A549 (cell line): ENCODE results near the gene PAX8. TPM values are rescaled to one million over a fixed set of nuclear protein-coding genes. Genes with fewer than 3 reads are reported as not detected.

Experiments
- ATAC-seq, 2 experiments: fragments of 200-7000 bp in 1 of 2; fragments of >200 bp in 1 of 2; cut with Nextera tagmentation in 1 of 2; cut with Tn5 transposase in 1 of 2; 3 replicates each; pipeline versions ENCODE4 v1.8.0 to v1.9.1; 2018 to 2020; ENCODE audit warnings: mild to moderate bottlenecking in 1 of 2, moderate library complexity in 1 of 2
- CTCF ChIA-PET: fragments of 300-600 bp; sonication (Branson Sonifier 250); formaldehyde crosslinking; extraction: SDS; loops from one replicate; lab custom pipeline; 2021; ENCODE audit warnings: antibody characterized with exemption, inconsistent platforms; lab: Yijun Ruan, JAX
- POLR2A ChIA-PET: fragments of 350-600 bp; formaldehyde crosslinking; extraction: SDS; loops from one replicate; lab custom pipeline; 2021; ENCODE audit warnings: antibody characterized with exemption, inconsistent platforms; lab: Yijun Ruan, JAX
- DNase-seq, 2 experiments: peaks; one replicate each; pipeline versions ENCODE4 v3.0.0 to v3.0.0-alpha.2; 2011 to 2016; ENCODE audit warnings: low read depth in 1 of 2, low spot score in 1 of 2
- FAIRE-seq: peaks from 2 replicates; lab custom pipeline; 2011; peaks lifted over from hg19 to GRCh38; lab: Jason Lieb, UNC
- H3K27ac ChIP-seq, 2 experiments: fragments of >200 bp; sonication (Bioruptor Twin); formaldehyde crosslinking; 3 replicates each; pipeline ENCODE4 v1.5.1; 2016 to 2017
- H3K4me1 ChIP-seq: fragments of >200 bp; sonication (Bioruptor Twin); formaldehyde crosslinking; 3 replicates; pipeline ENCODE4 v1.6.1; 2016
- H3K4me2 ChIP-seq: fragments of >200 bp; sonication (Bioruptor Twin); formaldehyde crosslinking; 3 replicates; pipeline ENCODE4 v1.6.1; 2016
- H3K4me3 ChIP-seq: fragments of >200 bp; sonication (Bioruptor Twin); formaldehyde crosslinking; 3 replicates; pipeline ENCODE4 v1.5.1; 2016
- H3K9me3 ChIP-seq: fragments of >200 bp; sonication (Bioruptor Twin); formaldehyde crosslinking; 3 replicates; pipeline ENCODE4 v1.6.1; 2016
- BHLHE40 ChIP-seq: IDR thresholded peaks from 2 replicates; pipeline ENCODE4 v1.6.1; 2012; ENCODE audit warnings: low read depth, low read length, inconsistent platforms
- CBX2 ChIP-seq: fragments of 200-600 bp; sonication (generic); IDR thresholded peaks from 2 replicates; pipeline ENCODE4 v1.6.1; 2016; ENCODE audit warnings: low read depth, mild to moderate bottlenecking, borderline replicate concordance
- CEBPB ChIP-seq, 2 experiments: fragments of >200 bp in 1 of 2; sonication (Bioruptor Twin) in 1 of 2; formaldehyde crosslinking in 1 of 2; IDR thresholded peaks; 2 replicates each; pipeline ENCODE4 v1.6.1; 2012 to 2016
- EP300 ChIP-seq, 2 experiments: fragments of >200 bp; sonication (Bioruptor Twin); formaldehyde crosslinking; IDR thresholded peaks; 2 replicates in 1 of 2; 3 replicates in 1 of 2; pipeline ENCODE4 v1.6.1; 2016 to 2017
- ESRRA ChIP-seq: fragments of 150-350 bp; IDR thresholded peaks from 2 replicates; pipeline ENCODE4 v1.6.1; 2014; ENCODE audit warnings: mild to moderate bottlenecking, low read length, borderline replicate concordance
- FOSB ChIP-seq: fragments of 250-450 bp; sonication (Bioruptor Pico); IDR thresholded peaks from 2 replicates; pipeline ENCODE4 v1.5.0; 2020; ENCODE audit warnings: mild to moderate bottlenecking, moderate library complexity
- FOSL2 ChIP-seq, 2 experiments: fragments of 450-650 bp in 1 of 2; fragments of >200 bp in 1 of 2; sonication (Bioruptor Twin) in 1 of 2; formaldehyde crosslinking; IDR thresholded peaks; 2 replicates each; pipeline versions ENCODE4 v1.5.0 to v1.6.1; 2016 to 2020; ENCODE audit warnings: mild to moderate bottlenecking in 1 of 2, moderate library complexity in 1 of 2
- HDAC2 ChIP-seq: fragments of 200-600 bp; sonication (generic); IDR thresholded peaks from 2 replicates; pipeline ENCODE4 v1.6.1; 2016
- HOXB13 ChIP-seq: fragments of 250-450 bp; sonication (Bioruptor Pico); IDR thresholded peaks from 2 replicates; pipeline ENCODE4 v1.5.0; 2020; ENCODE audit warnings: low read depth, mild to moderate bottlenecking, moderate library complexity
- HOXB5 ChIP-seq: fragments of 250-450 bp; sonication (Bioruptor Pico); IDR thresholded peaks from 2 replicates; pipeline ENCODE4 v1.5.0; 2020; ENCODE audit warnings: mild to moderate bottlenecking, moderate library complexity
- NPAS2 ChIP-seq: fragments of 250-450 bp; sonication (Bioruptor Pico); IDR thresholded peaks from 2 replicates; pipeline ENCODE4 v1.8.0; 2022; ENCODE audit warnings: mild to moderate bottlenecking, moderate library complexity, borderline replicate concordance
- NR3C1 ChIP-seq: fragments of >200 bp; sonication (Bioruptor Twin); formaldehyde crosslinking; IDR thresholded peaks from 3 replicates; pipeline ENCODE4 v1.6.1; 2017
- RAD21 ChIP-seq, 2 experiments: fragments of >200 bp in 1 of 2; sonication (Bioruptor Twin) in 1 of 2; formaldehyde crosslinking in 1 of 2; IDR thresholded peaks in 1 of 2; conservative IDR thresholded peaks in 1 of 2; 2 replicates in 1 of 2; 3 replicates in 1 of 2; pipeline ENCODE4 v1.6.1; 2012 to 2018; ENCODE audit warnings: inconsistent platforms in 1 of 2
- RCOR1 ChIP-seq: fragments of 150-350 bp; IDR thresholded peaks from 2 replicates; pipeline ENCODE4 v1.6.1; 2014; ENCODE audit warnings: antibody characterized with exemption, low read length, low read depth
- RNF2 ChIP-seq: fragments of 200-600 bp; sonication (generic); IDR thresholded peaks from 2 replicates; pipeline ENCODE4 v1.6.1; 2016; ENCODE audit warnings: low read depth, mild to moderate bottlenecking, antibody characterized with exemption, moderate library complexity, borderline replicate concordance
- ZSCAN20 ChIP-seq: fragments of 250-450 bp; sonication (Bioruptor Pico); IDR thresholded peaks from 2 replicates; pipeline ENCODE4 v1.8.0; 2022; ENCODE audit warnings: mild to moderate bottlenecking, moderate library complexity
- WGBS: methylation state at CpG from one replicate; pipeline ENCODE4 v1.1.6; 2017; ENCODE audit errors: missing lambda C conversion rate; 5-methylcytosine and 5-hydroxymethylcytosine counted together
- polyA plus RNA-seq, 4 experiments: library from polyadenylated mRNA; depleted of rRNA in 3 of 4; stranded (reverse); fragments of >200 nt; fragmentation: RNase III in 1 of 4; extraction: RNeasy Plus Mini Kit Qiagen cat#74134 plus additional on column Dnase treatment in 1 of 4; gene quantifications; 2 replicates in 3 of 4; 3 replicates in 1 of 4; pipeline ENCODE4 v1.2.3, GENCODE V29; 2011 to 2017
- TF ChIP-seq, protein P1 (sequence below): fragments of >200 bp; sonication (Bioruptor Twin); formaldehyde crosslinking; IDR thresholded peaks from 3 replicates; pipeline ENCODE4 v1.5.1; 2016
- TF ChIP-seq, protein P2 (sequence below): fragments of 200-600 bp; sonication (generic); IDR thresholded peaks from 2 replicates; pipeline ENCODE4 v1.6.1; 2016; ENCODE audit warnings: antibody characterized with exemption, mild to moderate bottlenecking, moderate library complexity
- TF ChIP-seq, protein P3 (sequence below): IDR thresholded peaks from 2 replicates; pipeline ENCODE4 v1.6.1; 2012
- TF ChIP-seq, protein P4 (sequence below): fragments of >200 bp; sonication (Bioruptor Twin); formaldehyde crosslinking; IDR thresholded peaks from 3 replicates; pipeline ENCODE4 v1.6.1; 2016

PAX8 gene
- polyA plus RNA-seq, 2 of the 4 experiments (the other 2 are of a cell fraction): 0.71 to 0.81 TPM

DNA sequence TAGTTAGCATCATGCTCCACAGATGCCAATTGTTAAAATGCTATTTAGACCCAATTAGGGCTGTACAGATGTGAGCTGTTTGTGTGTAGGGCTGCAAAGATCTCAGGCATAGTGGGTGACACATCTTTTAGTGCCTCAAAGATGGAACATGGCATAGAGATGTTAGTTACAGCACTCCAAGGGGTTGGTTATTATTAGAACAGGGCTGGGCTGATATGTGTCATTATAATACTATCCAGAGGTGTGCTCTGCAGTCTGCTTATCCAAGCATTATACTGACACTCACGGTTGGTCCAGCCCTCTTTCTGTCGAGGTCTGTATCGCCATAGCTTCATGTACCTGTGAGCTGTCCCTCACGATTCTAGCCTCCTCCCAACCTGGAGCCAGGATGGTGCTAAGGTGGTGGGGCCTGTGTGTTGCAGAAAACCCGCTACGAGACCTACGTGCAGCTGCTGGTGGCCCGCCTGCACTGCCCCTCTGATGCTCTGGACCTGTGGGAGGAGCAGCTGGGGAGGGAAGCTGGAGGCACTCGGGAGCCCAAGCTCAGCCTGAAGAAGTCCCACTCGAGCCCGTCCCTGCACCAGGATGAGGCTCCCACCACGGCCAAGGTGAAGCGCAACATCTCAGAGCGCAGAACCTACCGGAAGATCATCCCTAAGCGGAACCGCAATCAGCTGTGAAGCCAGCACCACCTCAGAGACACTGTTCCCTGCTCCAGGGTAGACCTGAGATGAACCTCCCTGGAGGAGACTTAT lies 77.8 kb downstream of the PAX8 start:
- Histone ChIP-seq H3K4me2 (peak overlapping the region; percentile 71), H3K27ac (peak overlapping the region; percentile 92 to 97)
- peak in 1 of 2 experiments; percentile 43 for DNase-seq
- TF ChIP-seq ZSCAN20 (CRISPR knock-in tag) (no peak), HOXB5 (CRISPR knock-in tag) (no peak)
- TF ChIP-seq, all 56 proteins: peak for 0
- no peak for FAIRE-seq
- Histone ChIP-seq H3K9me3 (no peaks in the 10 kb centered on the region), H3K4me3 (no peak overlapping the region), H3K4me1 (peaks cover 59% of the 10 kb centered on the region)
- 88% methylated on average over 16 of the region's 17 CpGs for WGBS
- peak; percentile 6 to 16; a peak in 3 of 6 replicates for ATAC-seq
- CTCF ChIA-PET: interaction anchor here (0.9 to 12.3 kb wide), 13 partner anchors 27 to 207 kb away, joined by 3 to 243 read pairs (median 16); partner anchors contain the start of gene PAX8
- POLR2A ChIA-PET: no interaction called here

DNA sequence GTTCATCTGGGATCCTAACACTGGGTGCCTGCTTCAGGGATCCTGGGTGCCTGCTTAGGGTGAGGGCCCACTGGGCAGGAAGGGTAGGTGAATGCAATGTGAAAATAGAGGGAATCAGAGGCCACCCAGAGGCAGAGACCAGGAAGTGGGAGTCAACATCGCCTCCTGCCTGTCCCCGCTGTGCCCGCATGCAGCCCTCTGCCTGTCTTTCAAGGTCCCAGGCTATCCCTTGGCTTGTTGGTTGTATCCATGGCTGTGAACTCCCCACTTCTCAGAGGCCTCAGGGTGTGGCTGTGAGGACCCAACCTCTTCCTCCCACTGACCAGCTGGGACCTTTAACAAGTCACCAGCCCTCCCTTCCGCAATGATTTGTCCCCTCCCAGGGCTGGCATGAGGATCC lies 78.5 kb downstream of the PAX8 start:
- POLR2A ChIA-PET: no interaction called here
- FAIRE-seq (no peak), DNase-seq (peak in 1 of 2 experiments; percentile 53), ATAC-seq (peak in 1 of 2 experiments; percentile 1; a peak in 1 of 6 replicates)
- H3K4me1 ChIP-seq: peaks cover 56% of the 10 kb centered on the region
- no peak overlapping the region for H3K4me3 ChIP-seq
- CTCF ChIA-PET: interaction anchor here (1.3 to 12.3 kb wide), 17 partner anchors 11 to 208 kb away, joined by 6 to 243 read pairs (median 23); partner anchors contain the start of genes PAX8 and PSD4
- TF ChIP-seq, protein P1, sequence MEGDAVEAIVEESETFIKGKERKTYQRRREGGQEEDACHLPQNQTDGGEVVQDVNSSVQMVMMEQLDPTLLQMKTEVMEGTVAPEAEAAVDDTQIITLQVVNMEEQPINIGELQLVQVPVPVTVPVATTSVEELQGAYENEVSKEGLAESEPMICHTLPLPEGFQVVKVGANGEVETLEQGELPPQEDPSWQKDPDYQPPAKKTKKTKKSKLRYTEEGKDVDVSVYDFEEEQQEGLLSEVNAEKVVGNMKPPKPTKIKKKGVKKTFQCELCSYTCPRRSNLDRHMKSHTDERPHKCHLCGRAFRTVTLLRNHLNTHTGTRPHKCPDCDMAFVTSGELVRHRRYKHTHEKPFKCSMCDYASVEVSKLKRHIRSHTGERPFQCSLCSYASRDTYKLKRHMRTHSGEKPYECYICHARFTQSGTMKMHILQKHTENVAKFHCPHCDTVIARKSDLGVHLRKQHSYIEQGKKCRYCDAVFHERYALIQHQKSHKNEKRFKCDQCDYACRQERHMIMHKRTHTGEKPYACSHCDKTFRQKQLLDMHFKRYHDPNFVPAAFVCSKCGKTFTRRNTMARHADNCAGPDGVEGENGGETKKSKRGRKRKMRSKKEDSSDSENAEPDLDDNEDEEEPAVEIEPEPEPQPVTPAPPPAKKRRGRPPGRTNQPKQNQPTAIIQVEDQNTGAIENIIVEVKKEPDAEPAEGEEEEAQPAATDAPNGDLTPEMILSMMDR: 0 out of 3 replicates have a peak, but pooled peaks have one; percentile 8
- TF ChIP-seq HDAC2: no peak
- H3K9me3 ChIP-seq: no peaks in the 10 kb centered on the region
- H3K27ac ChIP-seq: peak overlapping the region; percentile 92 to 97
- H3K4me2 ChIP-seq: peak overlapping the region; percentile 71
- whole genome bisulfite sequencing: 97% methylated on average over 4 of the region's 4 CpGs

DNA sequence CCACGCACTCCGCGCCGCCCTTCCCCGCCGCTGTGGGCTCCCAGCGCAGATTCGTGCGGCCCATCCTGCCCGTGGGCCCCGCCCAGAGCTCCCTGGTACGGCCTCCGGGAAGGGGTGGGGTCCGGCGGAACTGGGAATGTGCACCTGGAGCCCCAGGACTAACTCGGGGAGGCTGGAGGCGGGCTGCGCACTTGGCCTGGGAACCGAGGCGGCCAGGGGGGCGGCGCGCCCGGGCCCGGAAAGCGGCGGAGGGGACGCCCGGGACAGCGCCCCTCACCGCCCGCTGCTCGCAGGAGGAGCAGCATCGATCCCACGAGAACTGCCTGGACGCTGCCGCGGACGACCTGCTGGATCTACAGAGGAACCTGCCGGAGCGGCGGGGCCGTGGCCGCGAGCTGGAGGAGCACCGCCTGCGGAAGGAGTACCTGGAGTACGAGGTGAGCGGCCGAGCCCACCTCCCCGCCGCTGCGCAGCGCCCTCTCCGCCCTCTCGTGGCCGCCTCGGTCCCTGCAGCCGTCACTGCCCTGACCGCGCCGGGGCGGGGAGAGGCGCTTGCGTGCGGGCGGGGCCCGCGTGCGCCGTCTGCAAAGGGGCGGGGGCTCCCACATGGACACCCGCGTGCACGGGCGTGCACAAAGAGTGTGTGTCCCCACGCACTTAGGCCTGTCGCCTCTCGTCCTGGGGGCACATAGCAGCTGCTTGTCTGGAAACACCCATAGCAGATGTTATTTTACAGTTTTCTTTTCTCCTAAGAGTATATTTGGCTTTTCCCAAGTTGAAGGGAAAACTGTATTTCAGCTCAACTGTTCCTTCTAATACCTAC lies 79.7 kb downstream of the PAX8 start:
- ChIA-PET POLR2A (interaction anchor here (0.6 to 1.9 kb wide), 12 partner anchors 18 to 177 kb away, joined by 3 to 13 read pairs (median 4); no protein-coding TSS in a partner anchor), CTCF (interaction anchor here (0.6 to 12.3 kb wide), 68 partner anchors 8 to 437 kb away, joined by 3 to 243 read pairs (median 6); partner anchors contain the start of genes PAX8 and PSD4)
- Histone ChIP-seq H3K4me3 (peak overlapping the region; percentile 73), H3K27ac (peak overlapping the region; percentile 92 to 97), H3K4me2 (peak overlapping the region; percentile 71), H3K9me3 (no peaks in the 10 kb centered on the region), H3K4me1 (peaks cover 48% of the 10 kb centered on the region)
- FAIRE-seq: no peak
- DNase-seq: peak; percentile 61 to 90
- WGBS: under 1% methylated on average over 30 of the region's 79 CpGs
- ATAC-seq: peak; percentile 81 to 90
- no peak for TF ChIP-seq NR3C1
- peak; percentile 59; the same call in 1 of the 2 replicates for TF ChIP-seq HOXB13 (CRISPR knock-in tag)
- TF ChIP-seq FOSB (CRISPR knock-in tag): no peak
- no peak for TF ChIP-seq FOSL2 (IDR thresholded peaks at IDR 0.05)
- TF ChIP-seq FOSL2 (CRISPR knock-in tag; IDR thresholded peaks at IDR 0.05): 0 out of 2 replicates have a peak, but pooled peaks have one; percentile 4
- TF ChIP-seq, protein P2, sequence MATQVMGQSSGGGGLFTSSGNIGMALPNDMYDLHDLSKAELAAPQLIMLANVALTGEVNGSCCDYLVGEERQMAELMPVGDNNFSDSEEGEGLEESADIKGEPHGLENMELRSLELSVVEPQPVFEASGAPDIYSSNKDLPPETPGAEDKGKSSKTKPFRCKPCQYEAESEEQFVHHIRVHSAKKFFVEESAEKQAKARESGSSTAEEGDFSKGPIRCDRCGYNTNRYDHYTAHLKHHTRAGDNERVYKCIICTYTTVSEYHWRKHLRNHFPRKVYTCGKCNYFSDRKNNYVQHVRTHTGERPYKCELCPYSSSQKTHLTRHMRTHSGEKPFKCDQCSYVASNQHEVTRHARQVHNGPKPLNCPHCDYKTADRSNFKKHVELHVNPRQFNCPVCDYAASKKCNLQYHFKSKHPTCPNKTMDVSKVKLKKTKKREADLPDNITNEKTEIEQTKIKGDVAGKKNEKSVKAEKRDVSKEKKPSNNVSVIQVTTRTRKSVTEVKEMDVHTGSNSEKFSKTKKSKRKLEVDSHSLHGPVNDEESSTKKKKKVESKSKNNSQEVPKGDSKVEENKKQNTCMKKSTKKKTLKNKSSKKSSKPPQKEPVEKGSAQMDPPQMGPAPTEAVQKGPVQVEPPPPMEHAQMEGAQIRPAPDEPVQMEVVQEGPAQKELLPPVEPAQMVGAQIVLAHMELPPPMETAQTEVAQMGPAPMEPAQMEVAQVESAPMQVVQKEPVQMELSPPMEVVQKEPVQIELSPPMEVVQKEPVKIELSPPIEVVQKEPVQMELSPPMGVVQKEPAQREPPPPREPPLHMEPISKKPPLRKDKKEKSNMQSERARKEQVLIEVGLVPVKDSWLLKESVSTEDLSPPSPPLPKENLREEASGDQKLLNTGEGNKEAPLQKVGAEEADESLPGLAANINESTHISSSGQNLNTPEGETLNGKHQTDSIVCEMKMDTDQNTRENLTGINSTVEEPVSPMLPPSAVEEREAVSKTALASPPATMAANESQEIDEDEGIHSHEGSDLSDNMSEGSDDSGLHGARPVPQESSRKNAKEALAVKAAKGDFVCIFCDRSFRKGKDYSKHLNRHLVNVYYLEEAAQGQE: no peak
- no peak for TF ChIP-seq RNF2
- TF ChIP-seq ESRRA: no peak
- TF ChIP-seq, protein P3, sequence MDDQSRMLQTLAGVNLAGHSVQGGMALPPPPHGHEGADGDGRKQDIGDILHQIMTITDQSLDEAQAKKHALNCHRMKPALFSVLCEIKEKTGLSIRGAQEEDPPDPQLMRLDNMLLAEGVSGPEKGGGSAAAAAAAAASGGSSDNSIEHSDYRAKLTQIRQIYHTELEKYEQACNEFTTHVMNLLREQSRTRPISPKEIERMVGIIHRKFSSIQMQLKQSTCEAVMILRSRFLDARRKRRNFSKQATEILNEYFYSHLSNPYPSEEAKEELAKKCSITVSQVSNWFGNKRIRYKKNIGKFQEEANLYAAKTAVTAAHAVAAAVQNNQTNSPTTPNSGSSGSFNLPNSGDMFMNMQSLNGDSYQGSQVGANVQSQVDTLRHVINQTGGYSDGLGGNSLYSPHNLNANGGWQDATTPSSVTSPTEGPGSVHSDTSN: no peak
- TF ChIP-seq, protein P4, sequence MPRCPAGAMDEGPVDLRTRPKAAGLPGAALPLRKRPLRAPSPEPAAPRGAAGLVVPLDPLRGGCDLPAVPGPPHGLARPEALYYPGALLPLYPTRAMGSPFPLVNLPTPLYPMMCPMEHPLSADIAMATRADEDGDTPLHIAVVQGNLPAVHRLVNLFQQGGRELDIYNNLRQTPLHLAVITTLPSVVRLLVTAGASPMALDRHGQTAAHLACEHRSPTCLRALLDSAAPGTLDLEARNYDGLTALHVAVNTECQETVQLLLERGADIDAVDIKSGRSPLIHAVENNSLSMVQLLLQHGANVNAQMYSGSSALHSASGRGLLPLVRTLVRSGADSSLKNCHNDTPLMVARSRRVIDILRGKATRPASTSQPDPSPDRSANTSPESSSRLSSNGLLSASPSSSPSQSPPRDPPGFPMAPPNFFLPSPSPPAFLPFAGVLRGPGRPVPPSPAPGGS: 0 out of 3 replicates have a peak, but pooled peaks have one; percentile 55
- peak; percentile 69; the same call in 1 of the 2 replicates for TF ChIP-seq NPAS2 (CRISPR knock-in tag)
- no peak for TF ChIP-seq CBX2
- TF ChIP-seq RCOR1: no peak
- peak; percentile 56 to 80; a peak in 4 of 5 replicates for TF ChIP-seq RAD21 (conservative IDR thresholded peaks at IDR 0.05 in 1 of 2, IDR thresholded peaks at IDR 0.05 in 1 of 2)
- no peak for TF ChIP-seq EP300 (IDR thresholded peaks at IDR 0.05)
- TF ChIP-seq BHLHE40: no peak
- TF ChIP-seq CEBPB (IDR thresholded peaks at IDR 0.05): no peak
